Endometrial microvascular endothelial cells (primary cell): ENCODE results near the gene EMC8. TPM values are rescaled to one million over a fixed set of nuclear protein-coding genes. Genes with fewer than 3 reads are reported as not detected.

Experiments
- in situ Hi-C: cut with HindIII; loops from 2 replicates; pipeline ENCODE4 v1.10.0; 2017; ENCODE audit warnings: low sequenced_read_pairs, low pct_unique_long_range_greater_than_20kb; ENCODE audit errors: inconsistent ontology term
- total RNA-seq: library from RNA; depleted of rRNA; stranded (reverse); fragments of >200 nt; gene quantifications from one replicate; pipeline ENCODE4 v1.2.3, GENCODE V29; 2015; ENCODE audit errors: inconsistent ontology term

Gene EMC8
- total RNA-seq, 1 donor from 2014 or later, result 66.3 TPM

GRCh38 chr16:85798901-85799496 lies 345 bp downstream of the EMC8 start:
- in situ Hi-C loops, result no loop called here

GRCh38 chr16:85798283-85798776 lies 1.0 kb downstream of the EMC8 start:
- in situ Hi-C loops, result no loop called here

- in situ Hi-C loops, result no loop called here
Observed at GRCh38 chr16:85796599-85796998, 2.7 kb downstream of the EMC8 start.

DNA sequence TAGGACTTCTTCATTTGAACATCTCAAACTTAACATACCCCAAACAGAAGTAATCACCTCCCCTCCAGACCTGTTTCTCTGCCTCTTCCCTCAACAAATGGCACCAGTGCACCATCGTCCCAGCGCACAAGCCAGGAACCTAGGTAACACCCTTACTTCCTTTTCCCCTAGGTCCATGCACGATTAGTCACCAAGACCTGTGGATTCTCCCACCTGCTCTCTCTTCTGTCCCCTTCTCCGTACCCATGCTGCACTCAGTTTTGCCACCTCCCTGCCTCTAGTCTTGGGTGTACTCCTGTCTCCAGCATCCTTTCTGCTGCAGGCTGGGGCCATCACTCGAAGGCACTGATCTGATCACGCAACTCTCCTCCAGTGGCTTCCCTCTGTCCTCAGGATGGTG lies 3.2 kb downstream of the EMC8 start:
- in situ Hi-C loops, result no loop called here

GRCh38 chr16:85794696-85795095 lies 4.6 kb downstream of the EMC8 start:
- in situ Hi-C loops, result no loop called here

DNA sequence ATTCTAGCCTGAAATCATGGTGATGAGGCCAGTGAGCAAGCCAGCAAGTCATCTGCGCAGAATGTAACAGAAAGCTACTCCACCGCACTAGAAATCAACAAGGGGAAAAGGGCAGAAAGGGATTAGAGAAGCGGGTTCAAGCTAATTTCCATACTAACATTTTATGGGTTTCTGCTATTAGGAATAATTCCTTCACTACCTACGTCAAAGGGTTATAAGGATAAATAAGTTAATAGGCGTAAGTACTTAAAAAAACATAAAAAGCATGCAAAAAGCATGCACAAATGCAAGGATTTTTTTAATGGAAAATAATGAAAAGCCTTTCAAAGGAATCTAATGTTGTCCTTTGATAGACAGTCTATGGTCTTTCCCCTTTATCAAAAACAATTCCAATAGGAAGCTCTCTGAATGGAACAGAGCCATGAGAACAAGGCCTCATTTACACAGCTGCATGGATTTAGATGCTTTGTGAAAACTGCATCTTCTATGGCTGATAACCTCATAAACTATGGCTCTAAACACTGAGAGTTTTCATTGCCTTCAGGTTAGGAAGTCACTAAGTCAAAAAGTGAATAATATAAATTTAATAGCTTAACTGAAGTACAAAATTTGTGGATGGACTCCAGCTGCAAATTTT lies 5.6 kb downstream of the EMC8 start:
- in situ Hi-C loops, result no loop called here

- in situ Hi-C loops, result no loop called here
Observed at GRCh38 chr16:85789773-85790172, 9.6 kb downstream of the EMC8 start.

- in situ Hi-C loops, result no loop called here
Observed at GRCh38 chr16:85788819-85789218, 10.5 kb downstream of the EMC8 start.

- in situ Hi-C loops, result no loop called here
Observed at GRCh38 chr16:85785927-85786326, 13.4 kb downstream of the EMC8 start.

GRCh38 chr16:85784813-85785212 lies 14.5 kb downstream of the EMC8 start:
- in situ Hi-C loops, result no loop called here

DNA sequence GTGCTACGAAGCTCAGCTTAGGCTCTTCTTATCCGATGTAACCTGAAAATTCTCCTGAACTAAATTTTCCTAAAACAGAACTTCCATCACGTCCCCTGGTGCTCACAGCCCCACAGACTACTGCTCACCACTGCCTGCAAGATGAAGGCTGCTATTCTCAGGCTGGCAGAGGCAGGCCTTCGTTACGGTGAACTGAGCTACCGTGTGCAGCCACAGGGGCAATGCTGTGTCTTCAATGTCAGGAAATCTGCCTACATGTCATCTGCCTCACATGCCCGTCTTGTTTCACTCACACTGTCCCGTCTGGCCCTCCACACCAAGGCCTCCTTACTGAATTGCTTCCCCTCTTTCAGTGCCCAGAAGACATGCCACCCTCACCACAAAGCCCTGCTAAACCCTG lies 15.9 kb downstream of the EMC8 start:
- in situ Hi-C loops, result no loop called here

DNA sequence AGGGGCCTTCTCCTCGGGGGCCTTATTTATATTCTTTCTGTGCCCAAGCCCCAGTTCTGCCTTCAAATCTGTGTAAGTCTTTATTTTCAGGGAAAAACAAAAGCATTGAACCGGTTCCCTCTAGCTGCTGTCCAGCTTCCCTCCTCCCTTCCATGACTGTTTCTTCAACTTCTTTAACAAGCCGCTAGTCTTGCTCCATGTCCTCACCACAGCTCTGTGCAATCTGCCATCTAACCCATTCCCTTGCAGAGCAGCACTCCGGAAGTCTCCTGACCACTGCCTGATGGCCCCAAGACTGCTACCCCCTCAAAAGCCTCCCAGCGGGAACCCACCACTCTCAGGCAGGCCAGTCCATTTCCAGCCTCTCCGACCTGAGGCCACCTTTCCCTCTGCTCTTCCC lies 16.9 kb downstream of the EMC8 start:
- in situ Hi-C loops, result no loop called here

- in situ Hi-C loops, result no loop called here
Observed at GRCh38 chr16:85781695-85782370, 17.5 kb downstream of the EMC8 start.

GRCh38 chr16:85781156-85781555 lies 18.2 kb downstream of the EMC8 start:
- in situ Hi-C loops, result no loop called here

- in situ Hi-C loops, result no loop called here
Observed at GRCh38 chr16:85780281-85780680, 19.1 kb downstream of the EMC8 start.

GRCh38 chr16:85778873-85779272 lies 20.5 kb downstream of the EMC8 start:
- in situ Hi-C loops, result no loop called here

DNA sequence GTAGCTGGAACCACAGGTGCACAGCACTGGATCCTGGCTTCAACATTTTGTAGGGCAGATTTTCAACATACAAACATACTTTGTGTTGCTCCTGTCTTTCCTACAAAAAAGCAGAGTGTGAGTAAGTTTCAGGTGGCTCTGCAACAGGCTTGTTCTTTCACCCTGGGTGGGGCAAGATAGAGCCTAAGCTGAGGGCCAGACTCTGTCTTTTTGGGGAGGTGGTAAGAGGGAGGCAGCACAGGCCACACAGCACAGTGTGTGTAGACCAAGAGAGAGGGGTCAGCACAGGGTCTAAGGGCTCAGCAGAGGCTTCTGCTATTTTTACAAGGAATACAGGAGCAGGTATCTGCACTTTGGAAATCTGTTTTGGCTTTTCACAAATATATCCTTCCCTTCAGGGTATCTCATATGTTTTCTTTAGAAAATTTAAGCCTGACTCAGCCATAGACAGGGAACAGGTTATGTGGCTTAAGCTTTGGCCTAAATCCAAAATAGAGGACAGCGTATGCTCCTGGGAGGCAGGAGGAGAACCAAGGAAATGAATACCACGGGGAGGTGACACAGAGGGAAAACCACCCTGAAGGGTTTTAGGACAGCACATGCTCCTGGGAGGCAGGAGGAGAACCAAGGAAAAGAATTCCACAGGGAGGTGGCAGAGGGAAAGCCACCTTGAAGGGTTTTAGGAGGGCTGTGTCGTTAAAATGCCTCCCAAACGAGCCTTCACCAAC lies 21.6 kb downstream of the EMC8 start:
- in situ Hi-C loops, result no loop called here

- in situ Hi-C loops, result no loop called here
Observed at GRCh38 chr16:85774811-85775210, 24.5 kb downstream of the EMC8 start.

- in situ Hi-C loops, result no loop called here
Observed at GRCh38 chr16:85774136-85774535, 25.2 kb downstream of the EMC8 start.

GRCh38 chr16:85773044-85773443 lies 26.3 kb downstream of the EMC8 start:
- in situ Hi-C loops, result no loop called here
